ENCODE data around the gene TRPC4.

DNA sequence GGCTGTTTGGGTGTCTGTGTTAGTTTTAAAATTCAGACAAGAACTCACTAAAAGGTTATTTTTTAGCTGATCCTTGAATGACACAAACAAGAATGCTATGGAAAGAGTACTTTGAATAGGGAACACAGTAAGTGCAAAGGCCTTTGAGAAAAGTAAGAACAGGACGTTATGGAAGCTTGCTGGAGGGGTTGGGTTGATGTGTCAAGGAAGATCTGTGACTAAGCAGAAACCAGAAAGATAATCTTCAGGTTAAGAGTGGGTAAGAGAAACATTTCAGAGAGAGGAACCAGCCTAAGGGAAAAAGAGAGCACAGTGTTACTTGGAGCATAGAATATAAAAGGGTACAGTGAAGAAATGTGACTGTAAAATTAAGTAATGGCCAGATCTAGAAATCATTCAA is 41.2 kb upstream of the TRPC4 start:
- no peak for TF ChIP-seq ZC3H10 (CRISPR knock-in tag; IDR thresholded peaks at IDR 0.05)
- no peak for TF ChIP-seq RARB (CRISPR knock-in tag; IDR thresholded peaks at IDR 0.05)
- TF ChIP-seq, protein P1, sequence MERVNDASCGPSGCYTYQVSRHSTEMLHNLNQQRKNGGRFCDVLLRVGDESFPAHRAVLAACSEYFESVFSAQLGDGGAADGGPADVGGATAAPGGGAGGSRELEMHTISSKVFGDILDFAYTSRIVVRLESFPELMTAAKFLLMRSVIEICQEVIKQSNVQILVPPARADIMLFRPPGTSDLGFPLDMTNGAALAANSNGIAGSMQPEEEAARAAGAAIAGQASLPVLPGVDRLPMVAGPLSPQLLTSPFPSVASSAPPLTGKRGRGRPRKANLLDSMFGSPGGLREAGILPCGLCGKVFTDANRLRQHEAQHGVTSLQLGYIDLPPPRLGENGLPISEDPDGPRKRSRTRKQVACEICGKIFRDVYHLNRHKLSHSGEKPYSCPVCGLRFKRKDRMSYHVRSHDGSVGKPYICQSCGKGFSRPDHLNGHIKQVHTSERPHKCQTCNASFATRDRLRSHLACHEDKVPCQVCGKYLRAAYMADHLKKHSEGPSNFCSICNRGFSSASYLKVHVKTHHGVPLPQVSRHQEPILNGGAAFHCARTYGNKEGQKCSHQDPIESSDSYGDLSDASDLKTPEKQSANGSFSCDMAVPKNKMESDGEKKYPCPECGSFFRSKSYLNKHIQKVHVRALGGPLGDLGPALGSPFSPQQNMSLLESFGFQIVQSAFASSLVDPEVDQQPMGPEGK (CRISPR knock-in tag; IDR thresholded peaks at IDR 0.05; ENCODE audit: borderline replicate concordance), result no peak
- TF ChIP-seq ZNF565 (CRISPR knock-in tag; conservative IDR thresholded peaks at IDR 0.05; ENCODE audit: low read depth), result no peak
- TF ChIP-seq ZFP30 (CRISPR knock-in tag; IDR thresholded peaks at IDR 0.05), result no peak
- no peak for TF ChIP-seq GLIS3 (CRISPR knock-in tag; IDR thresholded peaks at IDR 0.05)
- TF ChIP-seq, protein P2, sequence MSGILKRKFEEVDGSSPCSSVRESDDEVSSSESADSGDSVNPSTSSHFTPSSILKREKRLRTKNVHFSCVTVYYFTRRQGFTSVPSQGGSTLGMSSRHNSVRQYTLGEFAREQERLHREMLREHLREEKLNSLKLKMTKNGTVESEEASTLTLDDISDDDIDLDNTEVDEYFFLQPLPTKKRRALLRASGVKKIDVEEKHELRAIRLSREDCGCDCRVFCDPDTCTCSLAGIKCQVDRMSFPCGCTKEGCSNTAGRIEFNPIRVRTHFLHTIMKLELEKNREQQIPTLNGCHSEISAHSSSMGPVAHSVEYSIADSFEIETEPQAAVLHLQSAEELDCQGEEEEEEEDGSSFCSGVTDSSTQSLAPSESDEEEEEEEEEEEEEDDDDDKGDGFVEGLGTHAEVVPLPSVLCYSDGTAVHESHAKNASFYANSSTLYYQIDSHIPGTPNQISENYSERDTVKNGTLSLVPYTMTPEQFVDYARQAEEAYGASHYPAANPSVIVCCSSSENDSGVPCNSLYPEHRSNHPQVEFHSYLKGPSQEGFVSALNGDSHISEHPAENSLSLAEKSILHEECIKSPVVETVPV (CRISPR knock-in tag; IDR thresholded peaks at IDR 0.05), result no peak
- TF ChIP-seq, protein P3, sequence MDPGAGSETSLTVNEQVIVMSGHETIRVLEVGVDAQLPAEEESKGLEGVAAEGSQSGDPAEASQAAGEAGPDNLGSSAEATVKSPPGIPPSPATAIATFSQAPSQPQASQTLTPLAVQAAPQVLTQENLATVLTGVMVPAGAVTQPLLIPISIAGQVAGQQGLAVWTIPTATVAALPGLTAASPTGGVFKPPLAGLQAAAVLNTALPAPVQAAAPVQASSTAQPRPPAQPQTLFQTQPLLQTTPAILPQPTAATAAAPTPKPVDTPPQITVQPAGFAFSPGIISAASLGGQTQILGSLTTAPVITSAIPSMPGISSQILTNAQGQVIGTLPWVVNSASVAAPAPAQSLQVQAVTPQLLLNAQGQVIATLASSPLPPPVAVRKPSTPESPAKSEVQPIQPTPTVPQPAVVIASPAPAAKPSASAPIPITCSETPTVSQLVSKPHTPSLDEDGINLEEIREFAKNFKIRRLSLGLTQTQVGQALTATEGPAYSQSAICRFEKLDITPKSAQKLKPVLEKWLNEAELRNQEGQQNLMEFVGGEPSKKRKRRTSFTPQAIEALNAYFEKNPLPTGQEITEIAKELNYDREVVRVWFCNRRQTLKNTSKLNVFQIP (CRISPR knock-in tag; IDR thresholded peaks at IDR 0.05; ENCODE audit: borderline replicate concordance, low read depth), result no peak
- TF ChIP-seq SNAI2 (CRISPR knock-in tag; IDR thresholded peaks at IDR 0.05), result no peak

All from SK-N-SH treated with all-trans-retinoic acid at 6 μM for 48 hours (cell line).